Measurements from ENCODE around the gene DGUOK. TPM values are rescaled to one million over a fixed set of nuclear protein-coding genes. Genes with fewer than 3 reads are reported as not detected.

Gene DGUOK
- total and polyA plus RNA-seq, 7 donors: 31.6 to 132 (median 48.1) TPM

GRCh38 chr2:73977466-73977865 lies 50.8 kb downstream of the DGUOK start:
- Histone ChIP-seq H3K27ac (no peak overlapping the region), H3K4me1 (peaks cover 0 to 18% (median 12%) of the 10 kb centered on the region in 4 donors), H3K36me3 (no peaks in the 10 kb centered on the region), H3K9me3 (no peaks in the 10 kb centered on the region), H3K4me3 (no peak overlapping the region), H3K27me3 (peaks cover 2 to 13% (median 9%) of the 10 kb centered on the region in 3 donors)
- no peak for DNase-seq
- intact Hi-C loops (cut with DNase I): no loop called here
- TF ChIP-seq CTCF (IDR thresholded peaks at IDR 0.05) (no peak), POLR2A (IDR thresholded peaks at IDR 0.05) (no peak), POLR2AphosphoS5 (IDR thresholded peaks at IDR 0.05) (no peak), EP300 (IDR thresholded peaks at IDR 0.05) (no peak)
- 96% methylated on average over 2 of the region's 2 CpGs for WGBS, 2 donors

GRCh38 chr2:73979021-73979420 lies 52.3 kb downstream of the DGUOK start:
- 38 to 40% methylated on average over 5 of the region's 5 CpGs for WGBS, 2 donors
- DNase-seq: no peak

GRCh38 chr2:73979686-73980085 lies 53.0 kb downstream of the DGUOK start:
- Histone ChIP-seq H3K4me3 (no peak overlapping the region), H3K36me3 (no peaks in the 10 kb centered on the region), H3K4me1 (peaks cover 0 to 32% (median 22%) of the 10 kb centered on the region in 4 donors), H3K9me3 (no peaks in the 10 kb centered on the region), H3K27me3 (peaks cover 2 to 13% (median 9%) of the 10 kb centered on the region in 3 donors), H3K27ac (no peak overlapping the region)
- intact Hi-C loops (cut with DNase I): loop anchor here (10.0 kb wide), 1 partner anchor 155 kb away; the partner anchor contains the start of gene STAMBP
- DNase-seq: no peak
- WGBS, 2 donors: 25 to 41% methylated on average over 3 of the region's 3 CpGs
- TF ChIP-seq POLR2AphosphoS5 (IDR thresholded peaks at IDR 0.05): peak in 1 of 4 donors; percentile 34
- no peak for TF ChIP-seq CTCF (IDR thresholded peaks at IDR 0.05)
- no peak for TF ChIP-seq POLR2A (IDR thresholded peaks at IDR 0.05)
- TF ChIP-seq EP300 (IDR thresholded peaks at IDR 0.05): no peak

More at GRCh38 chr2:73979021-73979420, 52.3 kb downstream of the DGUOK start:
- H3K4me3 ChIP-seq: no peak overlapping the region
- no peaks in the 10 kb centered on the region for H3K9me3 ChIP-seq
- H3K27me3 ChIP-seq: peaks cover 2 to 13% (median 9%) of the 10 kb centered on the region in 3 donors
- H3K27ac ChIP-seq: no peak overlapping the region
- no peaks in the 10 kb centered on the region for H3K36me3 ChIP-seq
- no peak for TF ChIP-seq EP300 (IDR thresholded peaks at IDR 0.05)
- H3K4me1 ChIP-seq: peaks cover 0 to 26% (median 17%) of the 10 kb centered on the region in 4 donors
- intact Hi-C loops (cut with DNase I): no loop called here

GRCh38 chr2:73980566-73980965 lies 53.9 kb downstream of the DGUOK start:
- WGBS, 2 donors: 16 to 72% methylated on average over 2 of the region's 2 CpGs
- TF ChIP-seq EP300 (IDR thresholded peaks at IDR 0.05): no peak
- no peak overlapping the region for H3K4me3 ChIP-seq
- H3K9me3 ChIP-seq: no peaks in the 10 kb centered on the region
- H3K4me1 ChIP-seq: peaks cover 0 to 33% (median 23%) of the 10 kb centered on the region in 4 donors
- no peaks in the 10 kb centered on the region for H3K36me3 ChIP-seq
- peaks cover 2 to 13% (median 9%) of the 10 kb centered on the region in 3 donors for H3K27me3 ChIP-seq
- no peak for DNase-seq
- H3K27ac ChIP-seq: no peak overlapping the region
- intact Hi-C loops (cut with DNase I): loop anchor here (10.0 kb wide), 1 partner anchor 156 kb away; the partner anchor contains the start of gene STAMBP

- peaks cover 2 to 13% (median 9%) of the 10 kb centered on the region in 3 donors for H3K27me3 ChIP-seq
- peak overlapping the region in 3 of 4 donors; percentile 18 to 29 (median 23) for H3K27ac ChIP-seq
- intact Hi-C loops (cut with DNase I): loop anchor here (10.0 kb wide), 1 partner anchor 157 kb away; the partner anchor contains the start of gene STAMBP
- no peak for TF ChIP-seq EP300 (IDR thresholded peaks at IDR 0.05)
- TF ChIP-seq CTCF (IDR thresholded peaks at IDR 0.05): no peak
- no peak for TF ChIP-seq POLR2A (IDR thresholded peaks at IDR 0.05)
- TF ChIP-seq POLR2AphosphoS5 (IDR thresholded peaks at IDR 0.05): no peak
- WGBS, 2 donors: 6 to 22% methylated on average over 31 of the region's 31 CpGs
- H3K9me3 ChIP-seq: no peaks in the 10 kb centered on the region
- peak; percentile 68 for DNase-seq
- peaks cover 0 to 41% (median 30%) of the 10 kb centered on the region in 4 donors for H3K4me1 ChIP-seq
- peak overlapping the region; percentile 10 to 43 (median 36) for H3K4me3 ChIP-seq
- H3K36me3 ChIP-seq: no peaks in the 10 kb centered on the region
Measured at GRCh38 chr2:73981081-73982001, 54.7 kb downstream of the DGUOK start.

Data from sigmoid colon (tissue), 7 donors.